Measurements from ENCODE around the gene ZNF692. TPM values are rescaled to one million over a fixed set of nuclear protein-coding genes. Genes with fewer than 3 reads are reported as not detected.
A peak's percentile ranks its signal among the peaks of the same experiment; 100 is the strongest.

ZNF692 gene
- total and polyA plus RNA-seq, 2 of the 13 experiments (the other 11 are each of a cell fraction or from before 2014, with no cell fraction given) = 27.3 to 45.8 TPM

DNA sequence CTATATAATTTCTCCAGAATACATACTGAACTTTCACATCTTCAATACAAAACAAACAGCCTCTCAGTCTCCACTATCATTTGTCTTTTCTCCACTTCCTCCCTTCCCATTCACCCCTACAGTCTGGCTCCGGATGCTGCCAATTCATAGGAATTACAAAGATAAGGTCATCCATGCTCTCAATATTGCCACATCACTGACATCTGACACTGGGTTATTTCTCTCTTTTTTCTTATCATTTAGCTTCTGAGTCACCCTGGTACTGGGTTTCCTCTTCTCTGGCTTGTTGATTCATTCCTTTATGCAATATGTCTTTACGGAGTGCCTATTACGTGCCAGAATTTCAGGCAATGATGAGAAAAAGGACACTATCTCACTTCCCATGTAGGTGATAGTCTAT lies 30.0 kb downstream of the ZNF692 start:
- BruUV-seq (replicated peaks) = no TSS peak
- Histone ChIP-seq H3K4me2 (ENCODE audit: low read depth, low read length) (peak overlapping the region; percentile 36), H3K4me3 (replicated peaks in 1 of 3; ENCODE audit: insufficient read depth in 1 of 3, low read depth in 2 of 3, low read length in 3 of 3) (peak overlapping the region in 1 of 3 experiments; percentile 3; a peak in 1 of 6 replicates), H3K4me1 (ENCODE audit: insufficient read depth, low read length) (peaks cover 42% of the 10 kb centered on the region), H3K27me3 (ENCODE audit: control insufficient read depth in 1 of 2, insufficient read depth in 2 of 2, low read length in 2 of 2) (no peaks in the 10 kb centered on the region; a peak in 1 of 5 replicates), H4K20me1 (ENCODE audit: insufficient read depth, low read length) (no peaks in the 10 kb centered on the region), H3K9ac (ENCODE audit: insufficient read depth, low read depth, low read length) (peak overlapping the region; percentile 37; the same call in 1 of the 2 replicates), H3K79me2 (ENCODE audit: insufficient read depth, low read length) (peaks cover 18% of the 10 kb centered on the region), H3K36me3 (replicated peaks in 1 of 2; ENCODE audit: control insufficient read depth in 1 of 2, insufficient read depth in 2 of 2, low read length in 2 of 2) (peaks cover 0 to 6% of the 10 kb centered on the region in 2 experiments; a peak in 2 of 5 replicates), H3K9me3 (ENCODE audit: low read length) (no peaks in the 10 kb centered on the region), H2AFZ (ENCODE audit: low read length) (no peak overlapping the region), H3K27ac (ENCODE audit: extremely low read length, insufficient read depth, low read length) (peak overlapping the region; percentile 22)
- intact Hi-C loops (cut with micrococcal nuclease; ENCODE audit: unreplicated experiment) = loop anchor here (1.0 kb wide), 1 partner anchor 9 kb away; the partner anchor contains the start of gene ZNF672
- in situ Hi-C loops (cut with HindIII; ENCODE audit: extremely low pct_ligation_motif_present, low pct_unique_long_range_greater_than_20kb) = no loop called here
- CTCF ChIA-PET (ENCODE audit: low intra/inter-chr PET ratio, low total read pairs) = no interaction called here
- 4% methylated on average over 3 of the region's 3 CpGs for WGBS (ENCODE audit: low lambda C conversion rate)
- FAIRE-seq (no peak), DNase-seq (ENCODE audit: low spot score) (peak; percentile 95), ATAC-seq (peak; percentile 10)
- POLR2A ChIA-PET = interaction anchor here (1.2 to 5.6 kb wide), 3 partner anchors 10 to 77 kb away, joined by 4 to 108 read pairs (median 43); partner anchors contain the start of genes PGBD2, ZNF672 and ZNF692
- no peak for TF ChIP-seq MAZ (IDR thresholded peaks at IDR 0.05; ENCODE audit: borderline replicate concordance, low read depth, low read length)
- no peak for TF ChIP-seq MAZ (CRISPR knock-in tag; IDR thresholded peaks at IDR 0.05; ENCODE audit: low read depth)
- no peak for TF ChIP-seq ZNF207 (IDR thresholded peaks at IDR 0.05; ENCODE audit: borderline replicate concordance)
- no peak for TF ChIP-seq FOXA1 (IDR thresholded peaks at IDR 0.05)
- TF ChIP-seq FOXA1 (CRISPR knock-in tag; IDR thresholded peaks at IDR 0.05) = peak; percentile 63
- TF ChIP-seq FOSL2 (CRISPR knock-in tag; IDR thresholded peaks at IDR 0.05) = peak; percentile 94
- TF ChIP-seq ZBTB3 (CRISPR knock-in tag; IDR thresholded peaks at IDR 0.05; ENCODE audit: borderline replicate concordance, low read depth) = no peak
- TF ChIP-seq ATF7-NPFF (CRISPR knock-in tag; IDR thresholded peaks at IDR 0.05; ENCODE audit: low read depth) = no peak
- no peak for TF ChIP-seq U2AF2 (IDR thresholded peaks at IDR 0.05; ENCODE audit: low read depth, low read length)
- TF ChIP-seq HMG20A (CRISPR knock-in tag; IDR thresholded peaks at IDR 0.05; ENCODE audit: borderline replicate concordance) = no peak; the same call in 1 of the 2 replicates
- no peak for TF ChIP-seq GATAD1 (CRISPR knock-in tag; IDR thresholded peaks at IDR 0.05)
- TF ChIP-seq GATA4 (IDR thresholded peaks at IDR 0.05; ENCODE audit: borderline replicate concordance, low read depth) = peak; percentile 26; the same call in 1 of the 2 replicates
- TF ChIP-seq HOMEZ (CRISPR knock-in tag; IDR thresholded peaks at IDR 0.05; ENCODE audit: low read depth) = peak; percentile 53; the same call in 1 of the 2 replicates
- TF ChIP-seq, protein P1, sequence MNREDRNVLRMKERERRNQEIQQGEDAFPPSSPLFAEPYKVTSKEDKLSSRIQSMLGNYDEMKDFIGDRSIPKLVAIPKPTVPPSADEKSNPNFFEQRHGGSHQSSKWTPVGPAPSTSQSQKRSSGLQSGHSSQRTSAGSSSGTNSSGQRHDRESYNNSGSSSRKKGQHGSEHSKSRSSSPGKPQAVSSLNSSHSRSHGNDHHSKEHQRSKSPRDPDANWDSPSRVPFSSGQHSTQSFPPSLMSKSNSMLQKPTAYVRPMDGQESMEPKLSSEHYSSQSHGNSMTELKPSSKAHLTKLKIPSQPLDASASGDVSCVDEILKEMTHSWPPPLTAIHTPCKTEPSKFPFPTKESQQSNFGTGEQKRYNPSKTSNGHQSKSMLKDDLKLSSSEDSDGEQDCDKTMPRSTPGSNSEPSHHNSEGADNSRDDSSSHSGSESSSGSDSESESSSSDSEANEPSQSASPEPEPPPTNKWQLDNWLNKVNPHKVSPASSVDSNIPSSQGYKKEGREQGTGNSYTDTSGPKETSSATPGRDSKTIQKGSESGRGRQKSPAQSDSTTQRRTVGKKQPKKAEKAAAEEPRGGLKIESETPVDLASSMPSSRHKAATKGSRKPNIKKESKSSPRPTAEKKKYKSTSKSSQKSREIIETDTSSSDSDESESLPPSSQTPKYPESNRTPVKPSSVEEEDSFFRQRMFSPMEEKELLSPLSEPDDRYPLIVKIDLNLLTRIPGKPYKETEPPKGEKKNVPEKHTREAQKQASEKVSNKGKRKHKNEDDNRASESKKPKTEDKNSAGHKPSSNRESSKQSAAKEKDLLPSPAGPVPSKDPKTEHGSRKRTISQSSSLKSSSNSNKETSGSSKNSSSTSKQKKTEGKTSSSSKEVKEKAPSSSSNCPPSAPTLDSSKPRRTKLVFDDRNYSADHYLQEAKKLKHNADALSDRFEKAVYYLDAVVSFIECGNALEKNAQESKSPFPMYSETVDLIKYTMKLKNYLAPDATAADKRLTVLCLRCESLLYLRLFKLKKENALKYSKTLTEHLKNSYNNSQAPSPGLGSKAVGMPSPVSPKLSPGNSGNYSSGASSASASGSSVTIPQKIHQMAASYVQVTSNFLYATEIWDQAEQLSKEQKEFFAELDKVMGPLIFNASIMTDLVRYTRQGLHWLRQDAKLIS (CRISPR knock-in tag; IDR thresholded peaks at IDR 0.05) = no peak
- peak; percentile 59; the same call in 1 of the 2 replicates for TF ChIP-seq NR2F6 (IDR thresholded peaks at IDR 0.05)
- peak; percentile 51; the same call in 1 of the 2 replicates for TF ChIP-seq NR2F6 (CRISPR knock-in tag; IDR thresholded peaks at IDR 0.05)
- no peak for TF ChIP-seq ZFP41 (CRISPR knock-in tag; IDR thresholded peaks at IDR 0.05; ENCODE audit: borderline replicate concordance)
- TF ChIP-seq ETV6 (CRISPR knock-in tag; conservative IDR thresholded peaks at IDR 0.05) = no peak
- no peak for TF ChIP-seq REL (CRISPR knock-in tag; conservative IDR thresholded peaks at IDR 0.05)
- 0 out of 2 replicates have a peak, but pooled peaks have one; percentile 23 for TF ChIP-seq BCL6 (CRISPR knock-in tag; IDR thresholded peaks at IDR 0.05)
- TF ChIP-seq ETV5 (CRISPR knock-in tag; IDR thresholded peaks at IDR 0.05; ENCODE audit: borderline replicate concordance) = peak; percentile 88
- no peak for TF ChIP-seq CENPX (CRISPR knock-in tag; IDR thresholded peaks at IDR 0.05)

Data from HepG2 (cell line).